CD4-positive, alpha-beta T cell treated with Interleukin-21 for 1 hour (primary cell): ENCODE measurements around the gene PSMB1.
"Not testable (repeated sequence)": the region's sequence is repeated elsewhere in the genome, so short reads cannot be mapped to it uniquely, and the experiment has no call there.

Experiments
- DNase-seq: peaks from one replicate; pipeline ENCODE4 v3.0.0-alpha.2; 2020

The PSMB1 gene

GRCh38 chr6:170502268-170502667 lies 50.8 kb downstream of the PSMB1 start:
- DNase-seq = not testable (repeated sequence)

GRCh38 chr6:170500955-170501590 lies 52.0 kb downstream of the PSMB1 start:
- no peak for DNase-seq

GRCh38 chr6:170497841-170498301 lies 55.2 kb downstream of the PSMB1 start:
- DNase-seq = no peak

GRCh38 chr6:170493354-170493753 lies 59.8 kb downstream of the PSMB1 start:
- DNase-seq = no peak

GRCh38 chr6:170490259-170490658 lies 62.8 kb downstream of the PSMB1 start:
- DNase-seq = no peak

- DNase-seq = no peak
Observed at GRCh38 chr6:170489836-170490235, 63.3 kb downstream of the PSMB1 start.

- no peak for DNase-seq
Observed at GRCh38 chr6:170487707-170488329, 65.3 kb downstream of the PSMB1 start.

GRCh38 chr6:170485159-170485558 lies 67.9 kb downstream of the PSMB1 start:
- no peak for DNase-seq
